SK-N-SH (cell line): ENCODE measurements around the gene BCAS4.

Experiments
- RFX5 ChIP-seq: IDR thresholded peaks from 2 replicates; pipeline ENCODE4 v1.6.1; 2012; ENCODE audit warnings: mild to moderate bottlenecking, improper control_type of control experiment, low read length
- SMC3 ChIP-seq: IDR thresholded peaks from 2 replicates; pipeline ENCODE4 v1.6.1; 2012; ENCODE audit warnings: low read depth, low read length, improper control_type of control experiment

DNA sequence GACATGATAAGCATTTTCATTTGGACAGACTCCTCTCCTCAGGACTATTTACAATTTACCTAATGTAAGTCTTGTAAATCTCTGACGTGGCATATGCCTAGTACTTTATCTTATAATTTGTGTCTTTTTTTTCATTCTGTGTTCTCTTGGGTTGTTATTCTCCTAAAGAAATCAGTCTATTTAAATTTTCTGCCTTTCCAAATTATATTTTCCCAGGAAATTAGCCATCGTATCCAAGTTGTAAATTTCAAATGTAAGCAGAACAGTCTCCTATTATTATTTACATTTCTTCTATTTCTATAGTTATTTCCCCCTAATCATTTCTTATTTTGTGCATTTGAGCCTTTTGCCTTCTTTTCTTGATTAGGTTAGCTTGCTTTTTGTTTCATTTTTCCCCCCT, 17.5 kb upstream of the BCAS4 start:
- TF ChIP-seq RFX5 (no peak), SMC3 (no peak)
